DMS153 treated with DMSO at 0.1 percent for 48 hours (cell line): ENCODE results near the gene FADS2.

Experiments used
- DNase-seq: peaks from one replicate; lab custom pipeline; 2025; ENCODE audit not compliant: unreplicated experiment; lab: John Stamatoyannopoulos, UW

Gene FADS2

DNA sequence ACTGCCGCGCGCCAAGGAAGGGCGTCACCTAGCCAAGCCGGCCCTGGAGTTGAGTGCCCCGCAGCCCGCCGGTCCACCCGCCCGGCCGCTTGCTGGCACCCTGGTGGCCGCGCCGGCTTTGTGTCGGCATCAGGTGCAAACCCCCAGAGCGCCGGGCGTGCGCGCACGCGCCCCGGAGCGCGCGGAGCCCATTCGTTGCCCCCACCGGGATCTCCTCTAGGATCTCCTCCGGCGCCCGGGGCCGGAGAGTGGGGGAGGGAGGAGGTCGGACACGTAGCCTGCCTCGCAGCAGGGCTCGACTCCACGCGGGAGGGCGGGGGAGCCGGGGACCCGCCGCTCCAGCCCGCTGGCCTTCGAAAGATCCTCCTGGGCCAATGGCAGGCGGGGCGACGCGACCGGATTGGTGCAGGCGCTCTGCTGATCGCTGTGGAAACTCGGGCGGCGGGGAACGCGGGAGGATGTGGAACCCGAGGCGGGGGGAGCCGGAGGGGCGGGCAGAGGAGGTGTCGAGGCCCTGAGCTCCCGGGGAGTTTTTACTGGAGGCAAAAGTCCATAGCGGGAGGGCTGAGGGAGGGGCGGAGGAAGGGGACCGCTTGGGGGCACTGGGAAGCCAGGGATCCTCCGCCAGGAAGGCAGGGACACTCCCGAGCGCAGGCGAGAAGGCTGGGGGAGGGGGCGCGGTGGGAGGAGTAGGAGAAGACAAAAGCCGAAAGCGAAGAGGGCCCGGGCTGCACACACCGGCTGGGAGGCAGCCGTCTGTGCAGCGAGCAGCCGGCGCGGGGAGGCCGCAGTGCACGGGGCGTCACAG, at the start of gene FADS2:
FADS2 (plus strand) TSS at position 730 of the 808 bp plus-strand sequence. CDS start 91 bp downstream, outside the sequence.
- DNase-seq, result peak; percentile 84

DNA sequence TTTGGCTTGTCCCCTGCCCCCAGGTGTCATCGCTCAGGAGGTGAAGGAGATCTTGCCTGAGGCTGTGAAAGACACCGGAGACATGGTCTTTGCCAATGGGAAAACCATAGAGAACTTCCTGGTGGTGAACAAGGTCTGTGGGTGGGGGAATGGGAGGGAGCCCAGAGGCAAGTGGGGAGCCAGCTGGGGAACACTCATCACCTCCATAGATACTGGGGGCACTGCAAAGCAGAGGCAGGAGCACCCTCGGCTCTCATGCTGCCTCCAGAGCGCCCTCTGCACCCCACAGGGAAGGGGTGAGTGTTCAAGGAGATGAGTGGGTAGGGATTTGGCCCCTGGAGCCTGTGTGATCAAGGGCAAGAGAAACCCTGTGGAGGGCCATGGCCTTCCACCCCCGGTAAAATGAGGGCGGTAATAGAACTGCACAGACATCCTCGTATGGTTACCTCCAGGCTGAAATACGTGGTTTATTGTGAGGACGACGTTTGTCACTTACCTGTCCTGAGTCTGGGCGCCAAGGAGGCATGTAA, 49.7 kb upstream of the FADS2 start:
- DNase-seq, result no peak

DNA sequence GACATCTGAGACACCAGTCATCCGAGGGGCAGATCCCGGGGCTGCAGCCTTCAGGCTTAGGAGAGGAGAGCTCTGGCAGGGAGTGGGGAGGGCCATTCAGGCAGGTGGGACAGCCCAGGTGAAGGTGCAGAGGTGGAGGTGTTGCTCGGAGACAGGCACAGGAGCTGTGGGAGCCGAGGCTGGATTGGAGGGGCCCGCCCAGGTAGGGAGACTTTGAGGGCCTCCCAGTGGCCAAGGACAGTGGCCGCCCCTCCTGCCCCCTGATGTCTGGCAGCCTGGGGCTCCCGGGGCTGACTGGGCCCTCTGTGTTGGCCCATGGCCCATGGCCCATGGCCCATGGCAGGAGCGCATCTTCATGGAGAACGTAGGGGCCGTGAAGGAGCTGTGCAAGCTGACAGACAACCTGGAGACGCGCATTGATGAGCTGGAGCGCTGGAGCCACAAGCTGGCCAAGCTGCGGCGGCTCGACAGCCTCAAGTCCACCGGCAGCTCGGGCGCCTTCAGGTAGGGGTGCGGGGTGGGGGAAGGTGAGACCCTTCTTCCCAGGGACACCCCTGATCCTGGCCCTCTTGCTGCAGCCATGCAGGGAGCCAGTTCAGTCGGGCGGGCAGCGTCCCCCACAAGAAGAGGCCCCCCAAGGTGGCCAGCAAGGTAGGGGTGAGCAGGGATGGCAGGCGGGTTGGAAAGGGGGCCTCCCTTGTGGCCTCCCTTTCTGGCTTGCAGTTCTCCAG, 49.0 kb upstream of the FADS2 start:
- DNase-seq, result no peak

DNA sequence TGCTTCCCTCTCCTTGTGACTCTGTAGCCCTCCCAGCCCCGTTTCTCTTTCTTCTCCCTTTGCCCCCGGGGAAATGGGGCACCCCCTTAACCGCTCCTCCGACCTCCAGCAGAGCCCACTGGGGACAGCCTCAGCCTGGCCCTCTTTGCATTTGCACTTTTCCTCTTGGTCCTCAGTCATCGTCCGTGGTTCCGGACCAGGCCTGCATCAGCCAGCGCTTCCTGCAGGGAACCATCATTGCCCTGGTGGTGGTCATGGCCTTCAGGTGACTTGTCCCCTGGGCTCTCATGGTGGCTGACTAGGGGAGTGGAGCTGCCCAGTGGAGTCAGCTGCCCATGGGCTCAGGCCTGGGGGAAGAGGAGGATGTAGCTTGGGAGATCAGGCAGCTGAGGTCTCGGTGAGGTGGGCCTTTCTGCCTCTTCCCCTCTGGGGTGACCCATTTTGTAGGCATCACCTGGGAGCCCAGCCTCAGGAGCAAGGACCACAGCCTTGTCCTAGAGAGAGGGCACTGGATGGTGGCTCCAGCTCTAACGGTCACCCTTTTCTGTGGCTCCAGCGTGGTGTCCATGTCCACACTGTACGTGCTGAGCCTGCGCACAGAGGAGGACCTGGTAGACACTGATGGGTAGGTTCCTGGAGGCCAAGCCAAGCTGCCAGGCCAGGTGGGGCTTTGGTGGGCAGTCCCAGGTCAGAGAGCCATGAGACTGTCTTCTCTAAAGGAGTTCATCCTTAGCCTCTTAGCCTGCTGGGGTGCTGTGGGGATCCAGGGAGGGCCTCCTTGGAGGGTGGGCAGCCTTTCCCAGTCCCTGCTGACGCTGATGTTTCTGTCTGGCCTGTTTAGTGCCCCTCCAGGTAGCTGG, 48.2 kb upstream of the FADS2 start:
- DNase-seq, result no peak

DNA sequence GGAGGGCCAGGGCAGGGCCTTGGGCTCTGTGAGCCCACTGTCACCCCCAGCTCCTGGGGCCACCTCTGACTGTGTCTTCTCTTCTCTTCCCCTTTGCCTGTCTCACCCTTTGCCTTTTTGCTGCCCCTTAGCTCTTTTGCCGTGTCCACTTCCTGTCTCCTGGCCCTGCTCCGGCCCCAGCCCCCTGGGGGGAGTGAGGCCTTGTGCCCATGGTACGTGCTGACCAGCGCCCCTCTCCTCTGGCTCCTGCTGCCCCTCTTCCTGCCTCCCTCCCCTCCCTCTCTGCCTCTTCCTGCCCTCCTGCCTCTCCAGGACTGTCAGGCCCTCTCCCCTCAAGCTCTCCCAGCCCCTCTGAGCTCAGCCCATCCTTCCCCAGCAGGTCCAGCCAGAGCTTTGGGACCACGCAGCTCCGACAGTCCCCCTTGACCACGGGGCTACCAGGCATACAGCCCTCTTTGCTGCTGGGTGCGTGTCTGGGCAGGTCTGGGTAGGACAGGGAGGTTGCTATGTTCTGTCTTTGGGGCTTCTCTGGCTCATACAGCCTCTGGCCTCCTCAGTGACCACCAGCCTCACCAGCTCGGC, 47.4 kb upstream of the FADS2 start:
- no peak for DNase-seq

DNA sequence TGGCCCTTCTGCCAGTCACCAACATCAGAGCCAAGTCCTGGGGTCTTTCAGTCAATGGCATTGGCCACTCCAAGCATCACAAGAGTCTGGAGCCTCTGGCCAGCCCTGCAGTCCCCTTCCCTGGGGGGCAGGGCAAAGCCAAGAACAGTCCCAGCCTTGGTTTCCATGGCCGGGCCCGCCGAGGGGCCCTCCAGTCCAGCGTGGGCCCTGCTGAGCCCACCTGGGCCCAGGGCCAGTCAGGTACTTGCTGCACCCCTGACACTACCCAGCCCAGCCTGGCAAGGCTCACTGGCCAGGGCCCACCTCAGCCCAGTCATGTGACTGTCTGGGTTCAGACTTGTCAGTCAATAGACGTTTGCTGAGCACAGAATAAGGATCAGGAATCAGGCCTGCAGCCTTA, 46.5 kb upstream of the FADS2 start:
- no peak for DNase-seq

DNA sequence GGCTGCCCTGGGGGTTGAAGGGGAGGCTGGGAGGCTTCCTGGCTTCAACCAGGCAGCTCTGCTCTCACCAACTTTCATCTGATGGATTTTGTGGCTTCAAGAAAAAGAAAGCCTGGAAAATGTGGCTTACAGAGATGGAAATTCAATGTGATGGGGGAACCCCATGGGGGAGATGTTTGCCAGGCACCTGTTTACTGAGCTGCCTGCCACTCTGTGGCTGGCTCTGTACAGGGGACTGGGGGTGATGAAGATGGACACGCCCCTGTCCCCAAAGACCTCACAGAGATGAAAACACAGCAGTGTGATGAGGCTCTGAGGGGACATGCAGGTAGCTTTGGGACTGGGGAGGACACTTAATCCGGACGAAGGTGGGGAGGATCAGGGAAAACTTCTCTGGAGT, 45.8 kb upstream of the FADS2 start:
- DNase-seq, result no peak

DNA sequence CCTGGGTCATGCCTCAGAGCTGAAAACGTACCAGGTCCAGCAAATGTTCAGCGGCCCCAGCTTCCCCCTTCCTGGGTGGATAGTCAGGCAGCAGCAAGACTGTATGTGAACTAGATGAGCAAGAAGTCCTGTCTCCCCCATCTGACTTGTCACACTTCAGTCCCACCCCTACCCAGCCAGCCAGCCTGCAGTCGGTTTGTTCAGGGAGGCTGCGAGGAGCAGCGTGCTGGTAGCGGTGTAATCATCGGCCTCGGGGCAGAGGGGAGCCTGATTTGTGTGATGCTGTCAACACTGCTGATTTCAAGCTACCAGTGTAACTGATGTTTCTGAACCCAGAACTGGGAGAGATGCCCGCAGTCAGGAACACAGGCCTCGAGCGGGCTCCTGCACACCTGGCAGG, 45.3 kb upstream of the FADS2 start:
- DNase-seq, result no peak

DNA sequence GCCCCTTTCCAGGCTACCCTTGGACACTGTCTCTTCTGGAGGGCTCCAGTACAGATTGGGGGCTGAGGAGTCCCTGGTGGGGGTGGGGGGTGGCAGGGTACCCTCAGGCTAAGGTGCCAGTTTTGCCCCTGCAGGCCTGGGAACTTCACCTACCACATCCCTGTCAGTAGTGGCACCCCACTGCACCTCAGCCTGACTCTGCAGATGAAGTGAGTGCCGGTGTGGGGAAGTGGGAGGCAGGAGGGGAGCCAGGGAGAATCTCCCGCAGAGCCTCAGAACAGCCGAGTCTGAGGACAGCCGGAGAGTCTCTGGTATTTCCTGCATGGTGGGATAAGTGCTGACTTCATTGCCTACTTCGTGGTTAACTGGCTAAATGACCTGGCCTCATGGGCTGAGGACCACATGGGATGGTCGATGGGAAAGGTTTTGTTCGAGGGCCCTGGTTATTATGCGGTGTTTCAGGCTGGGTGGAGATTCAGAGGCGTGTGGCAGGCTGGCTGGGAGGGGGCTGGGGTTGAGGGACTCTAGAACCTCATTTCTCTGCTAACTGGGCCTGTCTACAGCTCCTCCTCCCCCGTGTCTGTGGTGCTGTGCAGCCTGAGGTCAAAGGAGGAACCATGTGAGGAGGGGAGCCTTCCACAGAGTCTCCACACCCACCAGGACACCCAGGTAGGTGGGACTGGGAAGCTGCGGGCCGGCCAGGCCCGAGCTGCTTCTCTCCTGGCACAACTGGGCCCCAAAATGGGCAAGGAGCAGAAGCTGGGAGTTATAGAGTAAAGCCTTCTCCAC, 44.2 kb upstream of the FADS2 start:
- DNase-seq, result no peak

DNA sequence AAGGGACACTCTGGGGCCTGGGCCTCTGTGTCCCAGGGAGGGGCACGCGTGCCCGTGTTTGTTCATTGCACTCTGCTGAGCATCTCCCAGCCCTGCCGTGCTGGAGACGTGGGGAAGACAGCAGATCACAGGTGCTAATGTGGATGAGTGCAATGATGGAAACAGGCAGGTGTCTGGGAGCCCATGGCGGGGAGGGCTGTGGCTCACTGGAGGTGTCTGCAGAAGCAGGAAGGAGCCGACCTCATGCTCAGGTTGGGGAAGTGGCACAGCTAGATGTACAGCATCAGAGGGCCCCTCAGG, 43.6 kb upstream of the FADS2 start:
- DNase-seq, result no peak

DNA sequence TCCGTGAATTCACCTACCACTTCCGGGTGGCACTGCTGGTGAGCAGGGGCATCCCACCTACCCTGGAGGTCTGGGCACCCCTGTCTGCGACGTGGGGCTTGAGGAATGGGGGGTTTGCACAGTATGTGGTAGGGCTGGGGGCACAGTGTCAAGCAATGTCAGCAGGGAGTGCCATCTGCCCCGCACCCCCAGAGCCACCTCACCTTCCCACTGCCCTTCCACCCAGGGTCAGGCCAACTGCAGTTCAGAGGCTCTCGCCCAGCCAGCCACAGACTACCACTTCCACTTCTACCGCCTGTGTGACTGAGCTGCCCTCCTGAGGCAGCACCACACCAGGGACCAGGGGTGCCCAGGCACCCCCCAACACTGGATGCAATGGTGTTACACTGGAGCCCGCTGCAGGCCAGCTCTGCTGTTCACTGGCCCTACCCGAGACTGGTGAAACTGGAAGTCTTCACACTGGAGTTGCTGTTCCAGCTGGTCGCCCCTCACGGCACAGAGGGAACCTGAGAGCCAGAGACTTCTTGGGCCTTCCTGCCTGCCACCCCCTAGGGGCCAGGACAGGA, 42.2 kb upstream of the FADS2 start:
- no peak for DNase-seq

DNA sequence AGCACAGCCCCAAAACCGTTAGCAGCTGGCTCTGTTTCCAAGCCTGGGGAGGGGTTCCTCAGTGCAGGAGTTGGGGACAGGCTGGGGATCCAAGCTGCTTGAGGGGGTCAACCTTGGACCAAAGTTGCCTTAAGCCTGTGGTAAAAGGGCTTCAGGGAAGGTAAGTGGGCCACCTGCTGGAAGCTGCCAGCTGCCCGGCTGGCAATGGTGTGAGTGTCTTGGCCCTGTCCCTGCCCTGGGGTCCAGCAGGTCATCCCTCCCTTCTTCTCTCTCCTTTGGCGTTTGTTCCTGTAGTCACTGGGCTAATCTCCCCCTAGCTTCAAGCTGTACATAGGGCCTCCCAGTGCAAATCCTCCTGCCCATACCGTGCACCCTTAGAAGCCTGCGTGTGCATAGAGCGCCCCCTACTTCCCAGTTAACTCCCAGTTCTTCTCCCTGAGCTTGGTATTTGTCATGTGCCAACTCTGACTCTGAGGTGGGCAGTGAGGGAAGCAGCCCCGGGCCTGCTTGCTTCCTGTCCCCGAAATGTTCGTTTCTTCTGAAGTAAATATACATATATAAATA, 40.1 kb upstream of the FADS2 start:
- no peak for DNase-seq

DNA sequence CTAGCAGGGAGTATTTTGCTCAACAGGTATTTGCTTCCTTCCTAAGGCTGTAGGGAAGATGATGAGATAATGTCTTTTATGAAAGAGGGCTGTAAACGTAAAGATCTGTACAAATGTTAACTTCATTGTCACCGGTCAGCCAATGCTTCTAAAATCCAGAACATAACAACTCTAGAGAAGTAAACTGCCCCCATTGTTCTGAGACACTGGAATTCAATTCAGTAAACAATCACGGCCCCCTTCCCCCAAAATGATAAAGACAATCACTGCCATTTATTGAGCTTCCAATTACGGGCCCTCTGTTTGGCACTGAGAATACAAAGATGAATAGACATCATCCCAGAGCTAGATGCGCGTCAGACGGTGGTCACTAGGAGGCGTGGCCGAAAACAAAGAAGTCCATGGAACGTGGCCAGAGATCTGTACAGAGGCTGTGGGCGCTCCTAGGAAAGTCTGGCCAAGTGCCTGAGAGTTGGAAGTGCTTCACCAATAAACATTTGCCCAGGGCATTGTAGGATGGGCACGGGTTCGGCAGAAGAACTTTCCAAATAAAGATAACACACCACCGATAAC, 36.3 kb upstream of the FADS2 start:
- DNase-seq, result no peak

DNA sequence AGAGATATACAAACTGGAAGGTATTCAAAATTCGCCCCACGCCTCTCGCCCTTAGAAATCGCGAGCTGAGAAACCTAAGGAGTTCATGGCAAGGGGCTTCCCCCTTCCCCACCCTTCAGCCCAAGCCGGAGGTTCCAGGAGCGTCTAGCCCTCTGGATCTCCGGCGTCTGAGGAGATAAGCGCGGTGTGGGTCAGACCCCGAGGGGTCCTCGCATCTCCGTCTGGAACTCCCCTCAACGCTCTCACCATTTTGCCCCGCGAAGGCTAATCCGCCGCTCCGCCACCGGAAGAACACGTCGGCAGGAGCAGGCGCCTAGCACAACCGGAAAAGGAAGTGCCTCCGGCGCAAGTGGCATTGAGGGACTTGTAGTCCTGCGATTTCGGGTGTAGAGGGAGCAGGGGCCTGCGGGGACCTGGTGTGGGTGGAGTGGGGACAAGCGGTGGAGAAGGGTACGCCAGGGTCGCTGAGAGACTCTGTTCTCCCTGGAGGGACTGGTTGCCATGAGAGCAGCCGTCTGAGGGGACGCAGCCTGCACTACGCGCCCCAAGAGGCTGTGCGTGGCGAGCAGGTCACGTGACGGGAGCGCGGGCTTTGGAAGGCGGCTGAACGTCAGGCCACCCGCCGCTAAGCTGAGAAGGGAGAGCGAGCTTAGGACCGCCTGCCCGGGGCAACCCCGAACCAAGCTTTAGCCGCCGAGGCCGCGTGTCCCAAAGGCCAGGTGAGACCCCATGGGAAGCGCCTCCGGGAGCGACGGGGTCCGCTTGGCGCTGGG, 35.6 kb upstream of the FADS2 start, which contains the start of the genes FEN1 and TMEM258:
FEN1 (plus strand) TSS at position 602 of the 773 bp plus-strand sequence. CDS start 2,451 bp downstream, outside the sequence.
TMEM258 (minus strand) TSS at position 290 of the 773 bp plus-strand sequence; CDS start at position 249, 41 bp downstream.
- DNase-seq, result peak; percentile 95

DNA sequence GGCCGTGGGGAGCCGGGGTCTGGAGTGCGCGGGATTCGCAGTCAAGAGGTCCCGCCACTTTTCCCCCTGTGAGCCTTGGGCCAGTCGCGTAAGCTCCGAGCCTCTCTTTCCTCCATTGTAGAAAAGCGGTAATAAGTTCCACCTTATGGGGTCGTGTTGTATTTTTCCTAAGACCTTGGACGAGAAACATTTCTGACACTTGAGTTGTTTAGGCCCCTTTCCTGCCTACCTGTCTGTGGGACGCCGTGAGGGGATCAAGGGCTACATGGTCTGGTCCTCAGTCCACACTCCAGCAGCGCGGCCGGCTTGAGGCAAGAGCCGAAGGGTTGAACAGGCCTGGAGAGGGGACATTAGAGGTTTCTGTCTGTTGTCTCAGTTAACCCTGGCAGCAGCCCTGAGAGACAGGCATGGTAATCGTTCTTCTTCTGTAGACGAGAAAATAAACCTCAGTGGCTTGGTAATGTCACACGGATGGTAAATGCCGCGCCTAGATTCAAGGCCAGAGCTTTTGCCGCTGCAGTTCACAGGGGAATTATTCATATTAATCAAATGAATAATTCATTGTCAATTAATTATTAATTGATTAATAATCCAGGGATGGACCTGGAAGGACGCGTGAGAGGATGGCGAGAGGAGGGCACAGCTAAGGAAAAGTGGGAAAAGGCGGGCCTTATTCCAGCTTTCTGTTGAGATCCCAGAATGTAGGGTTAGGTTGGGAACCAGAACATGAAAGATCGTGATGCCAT, 34.8 kb upstream of the FADS2 start:
- DNase-seq, result no peak

DNA sequence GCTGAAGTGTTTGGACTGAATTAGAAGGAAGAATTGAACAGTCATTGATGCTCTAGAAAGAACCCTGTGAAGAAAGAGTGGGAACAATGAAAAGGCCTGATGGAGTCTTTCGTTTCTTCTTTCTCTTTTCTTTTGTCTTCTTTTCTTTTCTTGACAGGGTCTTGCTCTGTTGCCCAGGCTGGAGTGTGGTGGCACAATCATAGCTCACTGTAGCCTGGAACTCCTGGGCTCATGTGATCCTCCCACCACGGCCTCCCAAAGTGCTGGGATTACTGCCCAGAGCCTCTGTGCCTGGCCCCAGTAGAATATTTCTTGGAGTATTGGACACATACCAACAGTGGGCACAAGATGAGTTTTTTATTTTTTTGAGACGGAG, 34.3 kb upstream of the FADS2 start:
- DNase-seq, result no peak

DNA sequence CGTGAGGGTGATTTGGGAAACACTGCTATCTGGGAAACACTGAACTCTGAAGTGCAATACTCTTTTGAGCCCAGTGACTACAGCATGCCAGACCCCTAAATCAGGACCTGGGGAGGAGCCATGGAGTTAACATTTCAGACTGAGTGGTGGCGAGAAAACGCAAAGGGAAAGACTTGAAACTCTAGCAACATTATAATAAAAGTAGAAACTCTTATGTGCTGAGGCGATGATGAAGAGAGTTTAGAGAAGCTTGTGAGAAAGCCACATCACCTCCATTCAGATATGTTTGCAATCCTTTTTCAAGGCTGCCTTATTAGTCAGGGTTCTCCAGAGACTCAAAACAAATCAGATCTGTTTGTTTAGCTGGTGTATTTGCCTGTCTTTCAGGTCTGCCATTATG, 33.5 kb upstream of the FADS2 start:
- no peak for DNase-seq

DNA sequence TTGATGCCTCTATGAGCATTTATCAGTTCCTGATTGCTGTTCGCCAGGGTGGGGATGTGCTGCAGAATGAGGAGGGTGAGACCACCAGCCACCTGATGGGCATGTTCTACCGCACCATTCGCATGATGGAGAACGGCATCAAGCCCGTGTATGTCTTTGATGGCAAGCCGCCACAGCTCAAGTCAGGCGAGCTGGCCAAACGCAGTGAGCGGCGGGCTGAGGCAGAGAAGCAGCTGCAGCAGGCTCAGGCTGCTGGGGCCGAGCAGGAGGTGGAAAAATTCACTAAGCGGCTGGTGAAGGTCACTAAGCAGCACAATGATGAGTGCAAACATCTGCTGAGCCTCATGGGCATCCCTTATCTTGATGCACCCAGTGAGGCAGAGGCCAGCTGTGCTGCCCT, 32.6 kb upstream of the FADS2 start:
- no peak for DNase-seq
